Measurements from ENCODE around the gene RABGEF1. TPM values are rescaled to one million over a fixed set of nuclear protein-coding genes. Genes with fewer than 3 reads are reported as not detected.

Gene RABGEF1
- total and polyA plus RNA-seq, 2 of the 8 experiments (the other 6 are each of a cell fraction or from before 2014, with no cell fraction given): 10.2 to 18.0 TPM

- H2BK12ac ChIP-seq (ENCODE audit: low read depth, low read length): no peak overlapping the region
- H3K9me3 ChIP-seq (ENCODE audit: insufficient read depth in 2 of 2, low read depth in 1 of 2, low read length in 1 of 2): no peaks in the 10 kb centered on the region
- CTCF ChIA-PET (ENCODE audit: partially characterized antibody): interaction anchor here (1.1 kb wide), 1 partner anchor 8 kb away, joined by 5 read pairs; no protein-coding TSS in a partner anchor
- H2BK5ac ChIP-seq (ENCODE audit: low read depth, low read length): no peak overlapping the region
- 93% methylated on average over 6 of the region's 7 CpGs; no CpG with 5 or more reads in 1 of the 2 experiments for WGBS, 2 experiments (ENCODE audit: extremely low coverage in 1 of 2, insufficient coverage in 1 of 2, insufficient read length in 1 of 2, insufficient replicate concordance in 2 of 2, low coverage in 1 of 2, low lambda C conversion rate in 2 of 2, missing lambda C conversion rate in 1 of 2)
- POLR2A ChIA-PET (ENCODE audit: partially characterized antibody): interaction anchor here (0.7 to 1.7 kb wide), 4 partner anchors 11 to 116 kb away, joined by 3 to 4 read pairs (median 3); no protein-coding TSS in a partner anchor
- no peak overlapping the region for H4K8ac ChIP-seq (ENCODE audit: extremely low read depth, insufficient read depth, low read length)
- H3K14ac ChIP-seq (ENCODE audit: insufficient read length): no peak overlapping the region
- no peaks in the 10 kb centered on the region for H3K27me3 ChIP-seq (replicated peaks in 1 of 4; ENCODE audit: control insufficient read depth in 3 of 4, extremely low read depth in 1 of 4, insufficient read depth in 3 of 4, low read length in 3 of 4)
- H4K20me1 ChIP-seq (replicated peaks in 1 of 2; ENCODE audit: control insufficient read depth in 1 of 2, insufficient read depth in 2 of 2, low read length in 2 of 2): no peaks in the 10 kb centered on the region
- no peak for FAIRE-seq
- H2BK20ac ChIP-seq (ENCODE audit: low read length): no peak overlapping the region
- no peak overlapping the region for H2AK5ac ChIP-seq (ENCODE audit: low read depth, low read length)
- no peak for DNase-seq (ENCODE audit: low read depth in 1 of 2, low spot score in 2 of 2)
- no peak overlapping the region for H2BK120ac ChIP-seq (replicated peaks; ENCODE audit: low read depth, low read length)
- no peak overlapping the region for H3K23ac ChIP-seq (ENCODE audit: insufficient read length)
- H3K56ac ChIP-seq (replicated peaks; ENCODE audit: insufficient read length, low read depth, low read length): no peak overlapping the region
- H3K4me2 ChIP-seq (ENCODE audit: insufficient read depth in 1 of 2, low read depth in 2 of 2, low read length in 2 of 2): no peak overlapping the region
- no peak overlapping the region for H3K4me3 ChIP-seq (ENCODE audit: extremely low read depth in 1 of 4, insufficient read depth in 2 of 4, low read depth in 3 of 4, low read length in 4 of 4)
- no peaks in the 10 kb centered on the region for H3K4me1 ChIP-seq (replicated peaks in 1 of 4; ENCODE audit: control insufficient read depth in 3 of 4, insufficient read depth in 4 of 4, low read length in 3 of 4)
- H3K27ac ChIP-seq (ENCODE audit: low read depth, low read length): no peak overlapping the region
- H3K18ac ChIP-seq (ENCODE audit: extremely low read depth, low read length): no peak overlapping the region
- H4K91ac ChIP-seq (replicated peaks; ENCODE audit: insufficient read length, low read length): no peak overlapping the region
- no peak overlapping the region for H4K5ac ChIP-seq (ENCODE audit: insufficient read length, low read depth, low read length)
- H3K9ac ChIP-seq (replicated peaks in 1 of 4; ENCODE audit: extremely low read depth in 1 of 4, low read depth in 3 of 4, low read length in 3 of 4): no peak overlapping the region
- peaks cover 0 to 6% (median under 1%) of the 10 kb centered on the region in 4 experiments; a peak in 3 of 8 replicates for H3K36me3 ChIP-seq (ENCODE audit: control insufficient read depth in 2 of 4, insufficient read depth in 4 of 4, low read length in 3 of 4)
- no peak overlapping the region for H3K4ac ChIP-seq (replicated peaks; ENCODE audit: insufficient read length, low read depth, low read length)
- TF ChIP-seq CREB1 (IDR thresholded peaks at IDR 0.05) (no peak), GABPA (IDR thresholded peaks at IDR 0.05; ENCODE audit: borderline replicate concordance, insufficient read depth, low read length) (no peak), EGR1 (IDR thresholded peaks at IDR 0.05; ENCODE audit: borderline replicate concordance, low read depth, low read length) (no peak), TEAD4 (IDR thresholded peaks at IDR 0.05; ENCODE audit: low read depth, low read length) (no peak), NRF1 (IDR thresholded peaks at IDR 0.05; ENCODE audit: low read depth, low read length) (no peak), NANOG (IDR thresholded peaks at IDR 0.05; ENCODE audit: insufficient read depth, low read depth, low read length, poor library complexity, severe bottlenecking) (no peak), FOSL1 (IDR thresholded peaks at IDR 0.05; ENCODE audit: insufficient read depth, low read depth, low read length) (no peak), CHD2 (IDR thresholded peaks at IDR 0.05; ENCODE audit: low read length) (no peak), SUZ12 (IDR thresholded peaks at IDR 0.05; ENCODE audit: low read length) (no peak), PHF8 (conservative IDR thresholded peaks at IDR 0.05; ENCODE audit: low read depth, low read length) (no peak), BACH1 (IDR thresholded peaks at IDR 0.05; ENCODE audit: low read length) (no peak), MAFK (IDR thresholded peaks at IDR 0.05; ENCODE audit: low read depth, low read length) (no peak), RNF2 (IDR thresholded peaks at IDR 0.05; ENCODE audit: borderline replicate concordance, low read depth, low read length, missing control alignments, poor library complexity, severe bottlenecking) (no peak), TAF1 (IDR thresholded peaks at IDR 0.05; ENCODE audit: low read depth, low read length) (no peak), ASH2L (IDR thresholded peaks at IDR 0.05; ENCODE audit: low read length) (no peak), SP1 (IDR thresholded peaks at IDR 0.05; ENCODE audit: low read depth, low read length) (no peak)
- H3K79me2 ChIP-seq (ENCODE audit: control insufficient read depth in 1 of 2, insufficient read depth in 2 of 2, low read length in 2 of 2): no peaks in the 10 kb centered on the region
- no peak overlapping the region for H2AFZ ChIP-seq (ENCODE audit: low read length)
- no peaks in the 10 kb centered on the region for H3K79me1 ChIP-seq (ENCODE audit: low read depth, low read length)
- no peak overlapping the region for H2BK15ac ChIP-seq (ENCODE audit: low read length)
- H3K23me2 ChIP-seq (ENCODE audit: low read depth, low read length): no peaks in the 10 kb centered on the region
These were observed 75.4 kb downstream of the RABGEF1 start for GRCh38 chr7:66815951-66816350.
